ENCODE results near the gene PLCD3. TPM values are rescaled to one million over a fixed set of nuclear protein-coding genes. Genes with fewer than 3 reads are reported as not detected.

PLCD3 gene
- total RNA-seq, 2 experiments from 2014 or later: 4.2 to 4.9 TPM

DNA sequence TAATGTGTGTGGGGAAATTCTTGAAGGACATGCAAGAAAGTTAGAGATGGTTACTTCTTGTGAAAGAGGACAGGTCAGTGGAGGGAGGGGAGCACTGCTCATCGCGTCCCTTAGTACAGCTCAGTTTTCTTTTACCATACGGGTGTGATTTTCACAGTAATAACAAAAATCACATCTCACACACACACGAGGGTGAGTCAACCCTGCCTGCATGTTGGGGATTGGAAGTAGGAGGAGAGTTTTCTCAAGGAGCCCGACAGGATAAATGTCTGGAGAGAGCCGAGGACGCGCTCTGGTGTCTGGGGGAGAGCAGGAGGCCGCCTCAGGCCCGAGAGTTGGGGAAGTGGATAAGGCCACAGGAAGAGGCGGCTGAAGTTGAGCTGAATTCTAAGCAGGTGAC, 16.4 kb downstream of the PLCD3 start:
- H3K27ac Mint-ChIP-seq: no peak overlapping the region
- no peaks in the 10 kb centered on the region for H3K36me3 Mint-ChIP-seq
- ATAC-seq (ENCODE audit: low read depth): no peak
- DNase-seq: no peak
- no peaks in the 10 kb centered on the region for H3K9me3 Mint-ChIP-seq
- H3K4me1 Mint-ChIP-seq: no peaks in the 10 kb centered on the region
- POLR2A ChIA-PET: no interaction called here
- peaks cover 4% of the 10 kb centered on the region for H3K27me3 Mint-ChIP-seq
- no peak overlapping the region for H3K4me3 Mint-ChIP-seq

DNA sequence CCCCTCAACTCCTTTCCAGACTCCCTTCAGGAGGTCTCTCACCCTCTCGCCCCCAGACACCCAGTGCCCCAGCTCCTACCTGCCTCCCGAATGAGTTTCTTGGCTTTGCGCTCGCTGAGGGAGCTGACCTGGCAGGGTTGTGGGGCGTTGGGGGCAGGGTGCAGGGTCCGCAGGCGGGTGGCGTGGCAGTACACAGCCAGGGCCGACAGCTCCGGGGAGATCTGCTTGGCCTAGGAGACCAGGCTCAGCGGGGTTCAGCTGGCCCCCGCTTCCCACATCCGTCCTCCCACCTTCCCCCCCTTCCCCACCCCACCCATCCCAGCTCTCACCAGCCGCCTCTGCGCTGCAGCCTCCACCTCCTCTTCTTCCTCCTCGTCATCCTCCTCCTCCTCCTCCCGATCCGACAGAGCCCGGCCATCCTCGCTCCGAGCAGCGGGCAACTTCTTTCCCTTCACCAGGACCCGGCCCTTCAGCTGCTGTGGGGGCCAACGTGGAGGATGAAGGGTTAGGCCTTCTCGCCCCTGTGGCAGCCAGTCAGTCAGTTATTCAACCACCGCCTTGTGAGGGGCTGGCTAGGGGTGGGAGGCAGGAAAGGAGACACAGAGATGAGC, 17.2 kb downstream of the PLCD3 start:
- POLR2A ChIA-PET: no interaction called here
- H3K9me3 Mint-ChIP-seq: no peaks in the 10 kb centered on the region
- peaks cover 4% of the 10 kb centered on the region for H3K27me3 Mint-ChIP-seq
- DNase-seq (no peak), ATAC-seq (ENCODE audit: low read depth) (no peak)
- no peaks in the 10 kb centered on the region for H3K4me1 Mint-ChIP-seq
- no peak overlapping the region for H3K4me3 Mint-ChIP-seq
- H3K27ac Mint-ChIP-seq: no peak overlapping the region
- no peaks in the 10 kb centered on the region for H3K36me3 Mint-ChIP-seq

DNA sequence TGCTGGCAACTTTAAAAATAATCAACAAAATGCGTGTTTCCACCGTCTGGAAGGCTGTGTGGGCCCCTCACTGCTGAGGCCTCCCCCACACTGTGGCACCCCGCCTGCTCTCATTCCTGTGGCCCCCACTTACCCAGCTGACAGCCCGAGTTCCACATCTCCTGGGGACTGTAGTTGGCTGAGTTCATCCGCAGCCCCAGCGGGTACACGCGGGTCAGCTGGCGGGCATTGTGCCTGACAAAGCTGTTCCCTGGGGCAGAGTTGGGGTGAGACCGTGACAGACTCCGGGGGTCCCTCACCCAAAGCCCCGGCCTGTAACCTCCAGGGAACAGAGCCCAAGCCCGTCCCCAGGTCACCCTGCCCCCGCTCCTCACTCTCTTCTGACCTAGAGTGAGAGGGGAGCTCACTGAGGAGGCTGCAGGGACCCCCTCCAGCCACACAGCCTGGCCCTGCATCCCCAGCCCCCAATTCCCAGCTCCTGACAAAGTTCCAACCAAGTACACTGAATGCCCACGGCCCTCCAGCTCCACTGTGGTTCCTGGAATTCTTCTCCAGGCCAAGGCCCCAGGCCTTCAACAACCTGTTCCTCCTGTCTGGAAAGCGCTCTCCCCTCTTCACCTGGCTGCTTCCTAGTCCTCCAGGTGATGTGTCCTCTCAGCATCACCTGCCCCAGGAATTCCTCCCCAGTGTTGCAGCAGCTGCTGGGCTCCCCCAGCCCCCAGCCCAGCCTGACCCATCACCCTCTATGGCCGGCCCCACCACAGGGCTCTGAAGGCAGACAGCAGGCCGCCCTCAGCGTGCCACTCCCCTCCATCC, 18.0 kb downstream of the PLCD3 start:
- no peak for ATAC-seq (ENCODE audit: low read depth)
- peaks cover 1% of the 10 kb centered on the region for H3K27me3 Mint-ChIP-seq
- DNase-seq: no peak
- H3K36me3 Mint-ChIP-seq: no peaks in the 10 kb centered on the region
- H3K4me3 Mint-ChIP-seq: no peak overlapping the region
- no peaks in the 10 kb centered on the region for H3K9me3 Mint-ChIP-seq
- H3K27ac Mint-ChIP-seq: no peak overlapping the region
- H3K4me1 Mint-ChIP-seq: no peaks in the 10 kb centered on the region
- POLR2A ChIA-PET: no interaction called here

DNA sequence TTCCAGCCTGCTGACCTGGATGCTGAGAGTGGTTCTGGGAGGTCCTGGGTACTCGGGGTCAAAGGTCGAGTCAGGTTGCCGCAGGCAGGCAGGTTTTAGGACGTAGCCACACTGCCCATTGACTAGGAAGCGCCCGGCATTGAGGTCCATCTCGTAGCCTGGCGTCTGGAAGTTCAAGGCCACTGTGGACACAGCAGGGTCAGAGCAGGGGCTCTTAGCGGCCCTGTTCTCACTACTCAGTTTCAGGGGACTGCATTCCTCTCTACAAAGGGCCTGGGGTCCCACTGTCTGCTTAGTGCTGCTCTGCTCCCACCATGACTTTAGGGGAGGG, 18.9 kb downstream of the PLCD3 start:
- DNase-seq (no peak), ATAC-seq (ENCODE audit: low read depth) (no peak)
- no peak overlapping the region for H3K4me3 Mint-ChIP-seq
- H3K36me3 Mint-ChIP-seq: no peaks in the 10 kb centered on the region
- H3K4me1 Mint-ChIP-seq: no peaks in the 10 kb centered on the region
- H3K27ac Mint-ChIP-seq: no peak overlapping the region
- H3K27me3 Mint-ChIP-seq: peaks cover 1% of the 10 kb centered on the region
- no peaks in the 10 kb centered on the region for H3K9me3 Mint-ChIP-seq
- POLR2A ChIA-PET: no interaction called here

DNA sequence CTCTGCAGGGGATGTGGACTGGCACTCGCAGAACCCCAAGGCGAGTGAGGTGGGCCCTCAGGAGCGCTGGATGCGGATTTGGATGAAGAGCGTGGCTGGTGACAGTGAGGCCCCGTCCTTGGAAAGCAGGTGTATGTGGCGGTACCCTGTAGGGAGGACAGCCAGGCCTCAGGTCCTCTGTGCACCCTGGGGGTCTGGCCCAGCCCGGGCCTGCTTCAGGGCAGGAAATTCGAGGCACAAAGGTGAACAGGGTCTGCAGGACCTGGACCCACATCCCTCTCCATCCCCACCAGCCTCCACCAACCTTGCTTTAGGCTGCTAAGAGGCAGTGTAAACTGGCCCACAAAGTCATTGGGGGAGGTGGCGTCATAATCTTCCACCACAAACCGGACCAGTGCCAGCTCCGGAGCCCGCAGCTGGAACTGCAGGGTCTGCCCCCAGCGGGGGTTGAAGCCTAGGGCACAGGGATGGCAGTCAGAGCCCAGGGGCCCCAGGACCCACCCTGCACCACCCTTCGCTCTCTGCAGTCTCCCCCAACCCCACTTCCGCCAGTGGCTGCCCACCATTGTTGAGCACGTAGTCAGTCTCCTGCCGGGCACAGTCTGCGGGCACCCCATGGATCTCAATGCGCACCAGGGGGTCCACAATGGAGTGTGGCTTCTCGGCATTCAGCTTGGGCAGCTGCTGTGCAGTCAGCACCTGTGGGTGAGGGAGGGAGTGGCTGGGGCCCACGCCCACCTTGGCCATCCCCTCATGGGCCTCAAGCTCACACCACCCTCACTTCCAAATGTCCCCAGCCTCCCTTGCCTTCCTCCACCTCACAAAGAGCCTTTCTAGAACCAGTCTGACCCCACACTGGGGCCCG, 19.5 kb downstream of the PLCD3 start:
- H3K4me3 Mint-ChIP-seq: no peak overlapping the region
- H3K36me3 Mint-ChIP-seq: no peaks in the 10 kb centered on the region
- ATAC-seq (ENCODE audit: low read depth): no peak
- no peak overlapping the region for H3K27ac Mint-ChIP-seq
- H3K9me3 Mint-ChIP-seq: no peaks in the 10 kb centered on the region
- H3K4me1 Mint-ChIP-seq: no peaks in the 10 kb centered on the region
- POLR2A ChIA-PET: no interaction called here
- peaks cover 1% of the 10 kb centered on the region for H3K27me3 Mint-ChIP-seq
- DNase-seq: no peak

DNA sequence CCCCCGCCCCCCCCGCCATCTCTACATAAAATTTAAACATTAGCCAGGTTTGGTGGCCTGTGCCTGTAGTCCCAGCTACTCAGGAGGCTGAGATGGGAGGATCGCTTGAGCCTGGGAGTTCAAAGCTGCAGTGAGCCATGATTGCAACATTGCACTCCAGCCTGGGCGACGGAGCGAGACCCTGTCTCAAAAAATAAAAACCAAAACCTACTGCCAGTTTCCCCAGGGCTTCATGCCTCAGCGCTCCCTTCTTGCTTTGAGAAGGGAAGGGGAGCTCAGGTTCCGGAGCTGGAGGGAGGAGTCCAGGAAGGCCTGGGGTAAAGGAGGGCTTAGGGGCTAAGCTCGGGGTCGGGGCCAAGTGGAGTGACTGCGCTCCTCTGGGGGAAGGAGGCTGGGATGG, 20.5 kb downstream of the PLCD3 start:
- no peaks in the 10 kb centered on the region for H3K36me3 Mint-ChIP-seq
- no peak for ATAC-seq (ENCODE audit: low read depth)
- POLR2A ChIA-PET: interaction anchor here (0.7 kb wide), 1 partner anchor 69 kb away, joined by 4 read pairs; no protein-coding TSS in a partner anchor
- peaks cover 1% of the 10 kb centered on the region for H3K27me3 Mint-ChIP-seq
- H3K9me3 Mint-ChIP-seq: no peaks in the 10 kb centered on the region
- no peak overlapping the region for H3K27ac Mint-ChIP-seq
- no peak overlapping the region for H3K4me3 Mint-ChIP-seq
- no peak for DNase-seq
- H3K4me1 Mint-ChIP-seq: no peaks in the 10 kb centered on the region

DNA sequence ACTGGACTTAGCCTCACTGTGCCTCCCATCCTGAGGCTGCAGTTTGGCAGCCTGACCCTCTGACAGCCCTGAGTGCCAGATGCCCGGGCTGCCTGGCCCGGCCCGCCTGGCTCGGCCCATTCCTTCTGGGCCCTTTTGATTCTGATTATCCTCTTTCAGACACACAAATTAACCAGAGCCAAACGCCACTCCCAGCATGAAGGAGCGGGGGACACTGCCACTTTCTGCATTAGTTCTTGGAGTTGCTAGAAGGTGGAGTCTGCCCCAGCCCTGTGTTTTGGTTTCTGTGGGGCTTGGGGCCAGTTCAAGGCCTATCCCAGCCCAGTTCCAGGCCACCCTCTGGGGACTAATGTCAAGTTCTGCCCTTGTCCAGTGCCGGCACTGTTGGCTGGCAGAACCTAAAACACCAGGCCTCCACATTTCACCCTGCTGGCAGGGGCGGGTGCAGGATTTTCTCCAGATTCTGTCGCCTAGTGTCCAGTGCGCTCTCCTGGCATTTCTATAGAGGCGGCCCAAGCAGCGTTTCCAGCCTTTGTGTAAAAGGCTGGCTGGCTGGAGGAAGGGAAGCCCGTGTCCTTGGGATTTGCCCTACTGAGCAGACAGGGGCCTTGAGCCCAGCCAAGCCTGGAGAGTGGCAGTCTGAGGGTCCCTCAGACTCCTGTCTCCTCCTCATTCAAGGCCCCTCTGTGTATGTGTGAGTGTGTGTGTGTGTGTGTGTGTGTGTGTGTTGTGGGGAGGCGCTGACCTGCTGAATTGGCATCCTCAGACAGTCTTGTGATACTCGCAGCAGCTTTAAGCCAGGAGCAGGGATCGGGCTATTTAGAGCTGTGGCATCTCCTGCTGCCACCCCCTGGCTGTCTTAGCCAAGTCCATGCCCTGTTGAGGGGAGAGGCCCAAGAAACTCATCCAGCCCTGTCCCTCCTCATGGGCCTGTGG, 21.4 kb downstream of the PLCD3 start:
- POLR2A ChIA-PET: no interaction called here
- Mint-ChIP-seq H3K4me3 (no peak overlapping the region), H3K9me3 (no peaks in the 10 kb centered on the region), H3K4me1 (no peaks in the 10 kb centered on the region), H3K27me3 (no peaks in the 10 kb centered on the region), H3K27ac (no peak overlapping the region), H3K36me3 (no peaks in the 10 kb centered on the region)
- DNase-seq (no peak), ATAC-seq (ENCODE audit: low read depth) (no peak)

DNA sequence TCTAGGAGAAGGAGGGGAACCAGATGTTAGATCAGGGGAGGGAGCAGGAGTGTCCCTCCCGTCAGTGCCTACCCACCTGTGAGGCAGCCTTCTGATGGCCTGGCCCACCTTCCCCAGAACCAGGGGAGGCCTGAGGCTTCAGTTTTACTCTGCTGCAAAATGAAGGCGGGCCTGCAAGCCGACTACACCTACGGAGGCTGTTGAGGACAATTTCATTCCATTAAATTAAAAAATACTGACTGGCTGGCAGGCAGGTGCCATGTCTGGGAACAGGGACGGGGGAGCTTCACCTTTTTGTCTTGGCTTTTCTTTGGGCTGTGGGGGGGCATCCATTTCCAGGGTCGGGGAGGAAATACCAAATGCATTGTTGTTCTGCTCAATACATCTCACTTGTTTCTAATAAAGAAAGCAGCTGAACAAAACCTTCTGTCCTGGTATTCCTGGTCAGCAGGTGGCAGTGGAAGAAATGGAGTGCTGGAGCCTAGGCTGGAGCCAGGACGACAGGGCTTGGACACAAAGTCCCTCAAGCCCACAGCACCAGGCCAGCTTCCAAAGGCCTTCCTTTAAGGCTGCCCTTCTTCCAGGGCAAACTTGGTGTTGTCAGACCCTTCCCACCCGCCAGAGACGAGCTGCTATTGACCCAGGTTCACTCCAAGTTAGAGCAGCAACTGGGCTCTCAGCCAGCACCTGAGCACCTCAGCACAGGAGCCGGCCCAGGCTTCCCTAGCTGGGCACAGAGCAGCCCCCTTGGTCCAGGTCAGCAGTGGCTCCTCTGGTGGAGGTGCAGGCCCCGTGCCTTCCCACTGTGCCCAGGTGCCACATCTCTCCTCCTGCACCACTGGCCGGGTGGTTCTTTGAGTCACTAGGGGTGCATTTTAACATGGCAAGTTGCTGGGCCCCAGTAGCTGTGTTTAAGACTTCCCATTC, 23.5 kb downstream of the PLCD3 start:
- ATAC-seq (ENCODE audit: low read depth): no peak
- Mint-ChIP-seq H3K27ac (no peak overlapping the region), H3K36me3 (peaks cover 4% of the 10 kb centered on the region), H3K9me3 (no peaks in the 10 kb centered on the region), H3K27me3 (no peaks in the 10 kb centered on the region), H3K4me3 (no peak overlapping the region), H3K4me1 (no peaks in the 10 kb centered on the region)
- no peak for DNase-seq
- POLR2A ChIA-PET: no interaction called here

DNA sequence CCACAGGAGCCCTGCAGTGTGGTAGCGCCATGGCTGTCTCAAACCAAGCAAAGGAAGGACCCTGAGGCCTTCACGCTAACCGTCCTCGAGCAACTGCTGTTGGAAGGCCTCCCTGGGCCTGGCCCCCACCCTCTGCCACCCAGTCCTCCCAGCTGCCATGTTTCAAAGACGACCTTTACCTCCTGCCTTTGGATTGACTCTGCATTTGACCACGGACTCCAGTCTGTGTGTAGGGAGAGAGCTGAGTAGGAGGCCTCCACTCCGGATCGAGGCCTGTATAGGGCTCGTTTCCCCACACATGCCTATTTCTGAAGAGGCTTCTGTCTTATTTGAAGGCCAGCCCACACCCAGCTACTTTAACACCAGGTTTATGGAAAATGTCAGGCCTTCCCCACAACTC, 24.3 kb downstream of the PLCD3 start:
- H3K9me3 Mint-ChIP-seq: no peaks in the 10 kb centered on the region
- DNase-seq: no peak
- no peaks in the 10 kb centered on the region for H3K27me3 Mint-ChIP-seq
- peaks cover 9% of the 10 kb centered on the region for H3K36me3 Mint-ChIP-seq
- POLR2A ChIA-PET: no interaction called here
- H3K27ac Mint-ChIP-seq: no peak overlapping the region
- no peaks in the 10 kb centered on the region for H3K4me1 Mint-ChIP-seq
- peak; percentile 23 for ATAC-seq (ENCODE audit: low read depth)
- no peak overlapping the region for H3K4me3 Mint-ChIP-seq

DNA sequence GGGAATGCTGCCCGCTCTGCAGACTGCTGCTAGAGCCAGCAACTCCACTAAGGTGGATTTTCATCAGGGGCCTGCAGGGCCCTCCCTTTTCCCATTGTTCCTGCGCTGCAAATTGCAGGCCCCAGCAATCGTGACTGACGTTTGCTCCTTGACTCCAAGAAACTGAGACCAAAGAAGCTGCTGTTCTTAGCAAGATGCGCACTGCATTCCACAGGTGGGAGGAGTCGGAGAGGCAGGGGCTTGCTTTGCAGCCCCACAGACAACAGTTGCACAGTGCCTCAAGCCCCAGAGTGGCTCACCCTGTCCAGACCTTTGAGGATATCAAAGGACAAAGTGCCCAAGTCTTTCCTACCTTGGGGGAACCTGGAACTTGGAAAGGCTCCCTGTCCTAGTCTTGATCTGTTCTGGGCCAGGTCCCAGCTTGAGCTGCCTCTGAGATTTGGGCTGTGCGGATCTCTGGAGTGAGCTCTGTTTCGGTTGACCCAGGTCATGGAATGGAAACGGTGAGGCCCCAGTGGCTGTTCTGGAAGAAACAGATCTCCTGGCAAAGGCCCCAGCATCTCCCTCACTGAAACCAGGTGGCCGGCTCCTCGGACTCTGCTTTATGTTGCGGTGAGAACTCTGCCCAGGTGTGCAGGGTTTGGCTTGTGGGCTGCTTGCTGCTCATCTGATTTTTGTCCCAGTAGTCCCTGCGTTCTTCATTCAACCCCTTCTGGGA, 24.9 kb downstream of the PLCD3 start:
- no peak overlapping the region for H3K4me3 Mint-ChIP-seq
- peaks cover 14% of the 10 kb centered on the region for H3K36me3 Mint-ChIP-seq
- ATAC-seq (ENCODE audit: low read depth) (no peak), DNase-seq (no peak)
- no peak overlapping the region for H3K27ac Mint-ChIP-seq
- no peaks in the 10 kb centered on the region for H3K4me1 Mint-ChIP-seq
- no peaks in the 10 kb centered on the region for H3K27me3 Mint-ChIP-seq
- no peaks in the 10 kb centered on the region for H3K9me3 Mint-ChIP-seq
- POLR2A ChIA-PET: no interaction called here

DNA sequence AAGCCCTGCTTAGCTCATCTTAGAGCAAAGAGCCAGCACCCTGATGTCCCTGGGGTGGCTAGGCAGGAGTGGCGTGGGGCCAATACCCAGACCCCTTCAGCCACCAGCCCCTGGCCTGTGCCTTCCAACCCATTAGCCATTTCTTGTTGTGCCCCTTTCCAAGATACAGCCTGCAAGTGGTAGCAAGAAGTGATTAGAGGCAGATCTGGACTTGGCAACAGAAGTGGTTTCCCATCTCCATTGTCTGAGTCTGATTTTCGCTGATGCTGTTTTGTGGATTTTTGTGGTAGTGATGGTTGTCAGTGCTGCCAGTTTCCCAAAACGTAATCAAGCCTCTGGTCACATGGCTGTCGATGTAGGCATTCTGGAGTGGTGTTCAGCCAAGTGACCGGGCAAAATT, 25.7 kb downstream of the PLCD3 start:
- no peaks in the 10 kb centered on the region for H3K4me1 Mint-ChIP-seq
- H3K36me3 Mint-ChIP-seq: peaks cover 20% of the 10 kb centered on the region
- H3K4me3 Mint-ChIP-seq: no peak overlapping the region
- H3K27me3 Mint-ChIP-seq: no peaks in the 10 kb centered on the region
- POLR2A ChIA-PET: no interaction called here
- H3K9me3 Mint-ChIP-seq: no peaks in the 10 kb centered on the region
- no peak overlapping the region for H3K27ac Mint-ChIP-seq
- no peak for ATAC-seq (ENCODE audit: low read depth)
- DNase-seq: no peak

DNA sequence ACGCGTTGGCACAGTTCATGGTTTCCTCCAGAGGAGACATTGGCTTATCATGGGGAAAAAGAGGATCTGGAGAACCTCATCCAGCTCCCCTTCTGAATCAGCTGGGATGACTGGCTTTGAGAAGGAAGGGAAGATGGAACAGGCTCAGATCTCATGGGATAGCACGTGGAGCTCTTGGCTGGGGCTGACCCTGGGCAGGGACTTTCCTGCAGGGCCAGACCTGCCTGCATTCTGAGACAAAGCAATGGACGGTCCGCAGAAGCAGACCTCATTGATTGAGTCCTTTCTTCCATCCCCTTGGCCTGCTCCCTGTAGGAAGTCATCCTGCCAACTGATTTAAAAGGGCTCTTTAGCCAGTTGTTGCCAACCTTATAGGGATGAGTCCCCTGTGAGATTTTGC, 26.2 kb downstream of the PLCD3 start:
- H3K4me3 Mint-ChIP-seq: no peak overlapping the region
- H3K27me3 Mint-ChIP-seq: no peaks in the 10 kb centered on the region
- H3K36me3 Mint-ChIP-seq: peaks cover 20% of the 10 kb centered on the region
- H3K4me1 Mint-ChIP-seq: no peaks in the 10 kb centered on the region
- H3K9me3 Mint-ChIP-seq: no peaks in the 10 kb centered on the region
- no peak overlapping the region for H3K27ac Mint-ChIP-seq
- ATAC-seq (ENCODE audit: low read depth) (no peak), DNase-seq (no peak)
- POLR2A ChIA-PET: no interaction called here
